Measurements from ENCODE around the gene SKOR1.

SKOR1 gene

GRCh38 chr15:67843092-67843501 lies 17.8 kb downstream of the SKOR1 start:
- no peak overlapping the region for H3K4me3 ChIP-seq (ENCODE audit: low read depth, low read length)
- no peak for DNase-seq (ENCODE audit: low read depth)
- TF ChIP-seq CTCF (IDR thresholded peaks at IDR 0.05; ENCODE audit: control insufficient read depth, extremely low read depth, insufficient read depth) = no peak

GRCh38 chr15:67843571-67844387 lies 18.5 kb downstream of the SKOR1 start:
- no peak for DNase-seq (ENCODE audit: low read depth)

GRCh38 chr15:67845974-67846373 lies 20.7 kb downstream of the SKOR1 start:
- TF ChIP-seq CTCF (IDR thresholded peaks at IDR 0.05; ENCODE audit: control insufficient read depth, extremely low read depth, insufficient read depth) = no peak
- no peak overlapping the region for H3K4me3 ChIP-seq (ENCODE audit: low read depth, low read length)
- no peak for DNase-seq (ENCODE audit: low read depth)

More at GRCh38 chr15:67843571-67844387, 18.5 kb downstream of the SKOR1 start:
- TF ChIP-seq CTCF (IDR thresholded peaks at IDR 0.05; ENCODE audit: control insufficient read depth, extremely low read depth, insufficient read depth) = no peak
- H3K4me3 ChIP-seq (ENCODE audit: low read depth, low read length) = no peak overlapping the region

GRCh38 chr15:67849538-67849937 lies 24.2 kb downstream of the SKOR1 start:
- TF ChIP-seq CTCF (IDR thresholded peaks at IDR 0.05; ENCODE audit: control insufficient read depth, extremely low read depth, insufficient read depth) = no peak
- no peak for DNase-seq (ENCODE audit: low read depth)
- H3K4me3 ChIP-seq (ENCODE audit: low read depth, low read length) = no peak overlapping the region

GRCh38 chr15:67850336-67850735 lies 25.0 kb downstream of the SKOR1 start:
- TF ChIP-seq CTCF (IDR thresholded peaks at IDR 0.05; ENCODE audit: control insufficient read depth, extremely low read depth, insufficient read depth) = no peak
- H3K4me3 ChIP-seq (ENCODE audit: low read depth, low read length) = no peak overlapping the region
- no peak for DNase-seq (ENCODE audit: low read depth)

GRCh38 chr15:67850994-67851571 lies 25.8 kb downstream of the SKOR1 start:
- no peak for TF ChIP-seq CTCF (IDR thresholded peaks at IDR 0.05; ENCODE audit: control insufficient read depth, extremely low read depth, insufficient read depth)
- no peak for DNase-seq (ENCODE audit: low read depth)
- no peak overlapping the region for H3K4me3 ChIP-seq (ENCODE audit: low read depth, low read length)
